ENCODE measurements around the gene NELFB. TPM values are rescaled to one million over a fixed set of nuclear protein-coding genes. Genes with fewer than 3 reads are reported as not detected.

Gene NELFB
- total RNA-seq, 1 experiment from 2014 or later, result 95.0 TPM

- TF ChIP-seq ZNF532 (CRISPR knock-in tag; IDR thresholded peaks at IDR 0.05; ENCODE audit: borderline replicate concordance) (no peak), FOXP1 (CRISPR knock-in tag; IDR thresholded peaks at IDR 0.05; ENCODE audit: borderline replicate concordance) (no peak)
Measured at GRCh38 chr9:137271696-137272076, 16.6 kb downstream of the NELFB start (continued).

- H3K27ac Mint-ChIP-seq, result no peak overlapping the region
- H3K4me3 Mint-ChIP-seq, result no peak overlapping the region
- H3K36me3 Mint-ChIP-seq, result peaks cover 19% of the 10 kb centered on the region
- H3K27me3 Mint-ChIP-seq (ENCODE audit: low read depth), result no peaks in the 10 kb centered on the region
- TF ChIP-seq PREB (CRISPR knock-in tag; IDR thresholded peaks at IDR 0.05; ENCODE audit: borderline replicate concordance) (no peak), OVOL2 (CRISPR knock-in tag; IDR thresholded peaks at IDR 0.05; ENCODE audit: borderline replicate concordance) (no peak), SOX15 (CRISPR knock-in tag; IDR thresholded peaks at IDR 0.05) (no peak)
- H3K4me1 Mint-ChIP-seq, result peaks cover 25% of the 10 kb centered on the region
- POLR2A ChIA-PET, result interaction anchor here (0.6 to 1.1 kb wide), 2 partner anchors 14 to 32 kb away, joined by 3 to 4 read pairs; partner anchors contain the start of gene TUBB4B
- DNase-seq (ENCODE audit: low spot score), result no peak
- CTCF ChIA-PET, result interaction anchor here (0.9 to 4.4 kb wide), 7 partner anchors 9 to 38 kb away, joined by 3 to 28 read pairs (median 3); partner anchors contain the start of gene NRARP
- no peaks in the 10 kb centered on the region for H3K9me3 Mint-ChIP-seq
- ATAC-seq, result no peak
Measured at GRCh38 chr9:137272241-137273094, 17.3 kb downstream of the NELFB start.

GRCh38 chr9:137273095-137273490 lies 18.0 kb downstream of the NELFB start:
- ATAC-seq, result no peak
- TF ChIP-seq CDX4 (CRISPR knock-in tag; IDR thresholded peaks at IDR 0.05; ENCODE audit: borderline replicate concordance), result no peak
- no peak for TF ChIP-seq NFE2L1 (CRISPR knock-in tag; IDR thresholded peaks at IDR 0.05)
- no peak for TF ChIP-seq E2F1 (CRISPR knock-in tag; IDR thresholded peaks at IDR 0.05)
- no peak for TF ChIP-seq ZNF281 (CRISPR knock-in tag; IDR thresholded peaks at IDR 0.05)
- no peak for TF ChIP-seq ZSCAN18 (CRISPR knock-in tag; IDR thresholded peaks at IDR 0.05)
- no peak for TF ChIP-seq PREB (CRISPR knock-in tag; IDR thresholded peaks at IDR 0.05; ENCODE audit: borderline replicate concordance)
- no peak for TF ChIP-seq RELA (CRISPR knock-in tag; IDR thresholded peaks at IDR 0.05; ENCODE audit: borderline replicate concordance)
- TF ChIP-seq ETV6 (CRISPR knock-in tag; IDR thresholded peaks at IDR 0.05), result no peak
- TF ChIP-seq NR2C2 (CRISPR knock-in tag; IDR thresholded peaks at IDR 0.05), result no peak
- TF ChIP-seq PRRX2 (CRISPR knock-in tag; IDR thresholded peaks at IDR 0.05), result no peak
- TF ChIP-seq ZNF138 (CRISPR knock-in tag; conservative IDR thresholded peaks at IDR 0.05), result no peak
- TF ChIP-seq SP1 (CRISPR knock-in tag; conservative IDR thresholded peaks at IDR 0.05), result no peak
- ChIA-PET CTCF (interaction anchor here (0.5 to 4.4 kb wide), 6 partner anchors 8 to 137 kb away, joined by 3 to 28 read pairs (median 3); no protein-coding TSS in a partner anchor), POLR2A (interaction anchor here (0.6 kb wide), 1 partner anchor 15 kb away, joined by 3 read pairs; no protein-coding TSS in a partner anchor)
- Mint-ChIP-seq H3K9me3 (no peaks in the 10 kb centered on the region), H3K4me3 (no peak overlapping the region), H3K27me3 (ENCODE audit: low read depth) (no peaks in the 10 kb centered on the region), H3K36me3 (peaks cover 16% of the 10 kb centered on the region), H3K4me1 (peaks cover 25% of the 10 kb centered on the region), H3K27ac (peak overlapping the region; percentile 49; the same call in 1 of the 2 replicates)
- no peak for DNase-seq (ENCODE audit: low spot score)

All from WTC11 (cell line).